GM12864 (cell line): ENCODE results near the gene GFER.

Experiments used
- DNase-seq: peaks from one replicate; pipeline ENCODE4 v3.0.0-alpha.2; 2011; ENCODE audit warnings: low read depth
- H3K4me3 ChIP-seq: 2 replicates; pipeline ENCODE4 v1.5.1; 2011; ENCODE audit warnings: mild to moderate bottlenecking, low read depth, low read length, control low read depth
- CTCF ChIP-seq: IDR thresholded peaks from 2 replicates; pipeline ENCODE4 v1.5.1; 2011; ENCODE audit warnings: low read depth, mild to moderate bottlenecking, moderate library complexity, low read length, control low read depth, inconsistent platforms; ENCODE audit errors: missing control alignments

The GFER gene

DNA sequence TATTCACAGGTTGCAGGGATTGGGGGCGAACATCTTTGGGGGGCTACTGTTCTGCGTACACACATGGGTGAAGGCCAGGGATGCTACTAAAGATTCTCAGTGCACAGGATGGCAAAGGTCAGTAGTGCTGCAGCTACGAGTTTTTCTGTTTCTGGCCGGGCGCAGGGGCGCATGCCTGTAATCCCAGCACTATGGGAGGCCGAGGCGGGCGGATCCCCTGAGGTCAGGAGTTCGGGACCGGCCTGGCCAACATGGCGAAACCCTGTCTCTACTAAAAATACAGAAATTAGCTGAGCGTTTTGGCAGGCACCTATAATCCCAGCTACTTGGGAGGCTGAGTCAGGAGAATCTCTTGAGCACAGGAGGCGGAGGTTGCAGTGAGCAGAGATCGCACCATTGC lies 29.5 kb downstream of the GFER start:
- no peak for TF ChIP-seq CTCF
- no peak for DNase-seq
- no peak overlapping the region for H3K4me3 ChIP-seq

DNA sequence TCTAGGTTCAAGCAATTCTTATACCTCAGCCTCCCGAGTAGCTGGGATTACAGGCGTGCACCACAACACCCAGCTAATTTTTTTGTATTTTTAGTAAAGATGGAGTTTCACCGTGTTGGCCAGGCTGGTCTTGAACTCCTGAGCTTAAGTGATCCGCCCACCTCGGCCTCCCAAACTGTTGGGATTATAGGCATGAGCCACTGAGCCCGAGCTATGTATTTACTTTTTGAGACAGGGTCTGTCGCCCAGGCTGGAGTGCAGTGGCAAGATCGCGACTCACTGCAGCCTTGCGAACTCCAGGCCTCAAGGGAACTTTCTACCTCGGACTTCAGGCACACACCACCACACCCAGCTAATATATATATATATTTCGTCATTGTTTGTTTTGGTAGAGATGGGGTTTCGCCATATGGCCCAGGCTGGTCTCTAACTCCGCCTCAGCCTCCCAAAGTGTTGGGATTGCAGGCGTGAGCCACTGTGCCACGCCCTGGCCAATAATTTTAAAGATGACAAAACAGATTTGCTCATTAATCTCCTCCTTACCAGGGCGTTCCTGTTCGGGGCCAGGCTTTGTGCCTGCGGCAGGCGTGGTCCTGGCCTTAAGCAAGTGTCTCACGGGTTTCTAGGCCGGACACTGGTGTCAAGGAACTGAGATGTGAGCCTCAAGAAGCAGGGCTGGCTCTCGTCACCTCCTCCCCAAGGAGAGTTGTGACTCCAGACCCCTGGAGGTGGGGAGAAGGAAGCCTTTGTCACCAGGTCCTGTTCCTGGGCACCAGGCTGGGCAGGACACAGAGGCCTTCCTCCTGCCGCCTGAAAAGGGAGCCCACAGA lies 31.3 kb downstream of the GFER start:
- DNase-seq = no peak

GRCh38 chr16:2015947-2016208 lies 31.9 kb downstream of the GFER start:
- no peak overlapping the region for H3K4me3 ChIP-seq
- TF ChIP-seq CTCF = no peak

More for the DNA sequence above, 31.3 kb downstream of the GFER start:
- H3K4me3 ChIP-seq = no peak overlapping the region
- no peak for TF ChIP-seq CTCF

GRCh38 chr16:2016407-2016922 lies 32.5 kb downstream of the GFER start:
- H3K4me3 ChIP-seq = no peak overlapping the region
- DNase-seq = no peak
- TF ChIP-seq CTCF = peak; percentile 62

More at GRCh38 chr16:2015947-2016208, 31.9 kb downstream of the GFER start:
- no peak for DNase-seq

DNA sequence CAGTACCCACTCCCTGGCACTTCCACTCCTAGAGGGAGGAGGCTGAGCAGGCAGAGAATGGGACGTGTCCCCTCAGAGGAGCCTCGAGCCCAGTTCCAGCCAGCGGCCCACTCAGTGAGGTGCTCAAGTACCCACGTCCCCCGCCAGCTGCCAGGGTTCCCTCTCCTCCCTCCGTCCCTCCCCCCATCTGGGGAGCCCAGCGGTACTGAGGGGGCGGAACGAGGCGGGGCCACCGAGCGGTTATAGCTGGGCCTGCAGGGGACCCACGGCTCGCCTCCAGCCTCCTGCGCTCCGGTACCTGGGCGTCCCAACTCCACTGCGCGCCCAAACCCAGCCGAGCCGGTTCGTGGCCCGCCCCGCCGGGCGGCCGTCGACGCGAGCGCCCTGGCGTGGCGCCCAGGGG lies 35.5 kb downstream of the GFER start, which contains the start of gene NPW:
Gene NPW, plus strand, starts transcription at position 268 of the 403 bp plus-strand sequence.
- TF ChIP-seq CTCF = no peak
- H3K4me3 ChIP-seq = no peak within 1 kb of the TSS
- no peak for DNase-seq

DNA sequence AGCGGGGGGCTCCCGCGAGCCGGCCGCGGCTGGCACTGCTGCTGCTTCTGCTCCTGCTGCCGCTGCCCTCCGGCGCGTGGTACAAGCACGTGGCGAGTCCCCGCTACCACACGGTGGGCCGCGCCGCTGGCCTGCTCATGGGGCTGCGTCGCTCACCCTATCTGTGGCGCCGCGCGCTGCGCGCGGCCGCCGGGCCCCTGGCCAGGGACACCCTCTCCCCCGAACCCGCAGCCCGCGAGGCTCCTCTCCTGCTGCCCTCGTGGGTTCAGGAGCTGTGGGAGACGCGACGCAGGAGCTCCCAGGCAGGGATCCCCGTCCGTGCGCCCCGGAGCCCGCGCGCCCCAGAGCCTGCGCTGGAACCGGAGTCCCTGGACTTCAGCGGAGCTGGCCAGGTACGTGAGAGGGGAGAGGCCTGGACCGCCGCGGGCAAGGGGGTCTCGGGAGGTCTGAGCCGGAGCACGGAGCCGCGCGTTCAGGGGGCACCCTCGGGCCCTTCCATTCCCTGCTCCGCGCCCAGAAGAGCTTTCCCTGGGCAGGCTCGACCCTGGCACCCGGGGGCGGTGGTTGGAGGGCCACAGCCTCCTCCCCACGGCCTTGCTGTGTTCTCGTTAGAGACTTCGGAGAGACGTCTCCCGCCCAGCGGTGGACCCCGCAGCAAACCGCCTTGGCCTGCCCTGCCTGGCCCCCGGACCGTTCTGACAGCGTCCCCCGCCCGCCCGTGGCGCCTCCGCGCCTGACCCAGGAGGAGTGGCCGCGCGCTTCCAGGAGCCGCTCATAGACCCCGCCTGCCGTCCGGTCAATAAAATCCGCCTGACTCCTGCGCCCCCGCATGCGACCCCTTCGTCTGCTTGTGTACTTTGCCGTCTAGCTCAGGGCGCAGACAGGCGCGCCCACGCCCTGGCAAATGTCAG lies 36.2 kb downstream of the GFER start:
- TF ChIP-seq CTCF = no peak
- H3K4me3 ChIP-seq = no peak overlapping the region
- no peak for DNase-seq
